HepG2 (cell line): ENCODE measurements around the gene SLC9A8. TPM values are rescaled to one million over a fixed set of nuclear protein-coding genes. Genes with fewer than 3 reads are reported as not detected.

Source experiments
- ARNT2 ChIP-seq: sonication (generic); formaldehyde crosslinking; IDR thresholded peaks from 2 replicates; pipeline ENCODE4 v1.8.0; 2022; ENCODE audit warnings: mild to moderate bottlenecking, low read depth, missing genetic modification reagents, moderate library complexity
- DNMT3B ChIP-seq: conservative IDR thresholded peaks from 2 replicates; pipeline ENCODE4 v1.6.1; 2016; ENCODE audit warnings: missing biosample characterization, control low read depth
- GATA4 ChIP-seq: sonication (generic); IDR thresholded peaks from 2 replicates; pipeline ENCODE4 v1.6.1; 2016; ENCODE audit warnings: antibody characterized with exemption, low read depth, borderline replicate concordance
- GPBP1L1 ChIP-seq: sonication (generic); formaldehyde crosslinking; IDR thresholded peaks from 2 replicates; pipeline ENCODE4 v1.5.0; 2020; ENCODE audit warnings: mild to moderate bottlenecking, missing genetic modification reagents
- IRX3 ChIP-seq: sonication (generic); formaldehyde crosslinking; IDR thresholded peaks from 2 replicates; pipeline ENCODE4 v1.8.1; 2023; ENCODE audit warnings: mild to moderate bottlenecking, low read depth, missing genetic modification reagents, borderline replicate concordance
- JUND ChIP-seq: sonication (generic); formaldehyde crosslinking; IDR thresholded peaks from 2 replicates; pipeline ENCODE4 v1.8.0; 2022; ENCODE audit warnings: mild to moderate bottlenecking, missing genetic modification reagents
- NFE2 ChIP-seq: sonication (generic); formaldehyde crosslinking; IDR thresholded peaks from 2 replicates; pipeline ENCODE4 v1.4.0; 2020; ENCODE audit warnings: missing genetic modification reagents
- POLR2A ChIP-seq, 2 experiments: IDR thresholded peaks; 2 replicates each; pipeline ENCODE4 v1.6.1; 2011; ENCODE audit warnings: low read depth in 2 of 2, low read length in 2 of 2, mild to moderate bottlenecking in 1 of 2, moderate library complexity in 1 of 2; ENCODE audit not compliant: insufficient read depth in 1 of 2
- PRPF4 ChIP-seq: fragments of 200-400 bp; formaldehyde crosslinking; IDR thresholded peaks from 2 replicates; pipeline ENCODE4 v1.6.1; 2016; ENCODE audit warnings: low read length, low read depth; ENCODE audit not compliant: poor library complexity, severe bottlenecking
- SALL2 ChIP-seq: sonication (generic); formaldehyde crosslinking; IDR thresholded peaks from 2 replicates; pipeline ENCODE4 v1.8.1; 2023; ENCODE audit warnings: mild to moderate bottlenecking, missing genetic modification reagents, inconsistent platforms
- SMC3 ChIP-seq: IDR thresholded peaks from 2 replicates; pipeline ENCODE4 v1.6.1; 2011; ENCODE audit warnings: low read length, improper control_type of control experiment
- ZFP36L1 ChIP-seq: sonication (generic); formaldehyde crosslinking; IDR thresholded peaks from 2 replicates; pipeline ENCODE4 v1.8.0; 2022; ENCODE audit warnings: mild to moderate bottlenecking, missing genetic modification reagents, moderate library complexity
- ZNF552 ChIP-seq: sonication (generic); formaldehyde crosslinking; IDR thresholded peaks from 2 replicates; pipeline ENCODE4 v1.9.0; 2022; ENCODE audit warnings: missing genetic modification reagents, mild to moderate bottlenecking, borderline replicate concordance
- ZNF572 ChIP-seq: sonication (generic); formaldehyde crosslinking; IDR thresholded peaks from 2 replicates; pipeline ENCODE4 v1.5.1; 2020; ENCODE audit warnings: mild to moderate bottlenecking, missing genetic modification reagents
- ZNF720 ChIP-seq: sonication (generic); formaldehyde crosslinking; IDR thresholded peaks from 2 replicates; pipeline ENCODE4 v1.4.0; 2020; ENCODE audit warnings: missing genetic modification reagents
- ZNF781 ChIP-seq: sonication (generic); formaldehyde crosslinking; IDR thresholded peaks from 2 replicates; pipeline ENCODE4 v1.5.1; 2020; ENCODE audit warnings: borderline replicate concordance, mild to moderate bottlenecking, missing genetic modification reagents; ENCODE audit errors: not compliant biosample characterization
- ZSCAN12 ChIP-seq: sonication (generic); formaldehyde crosslinking; IDR thresholded peaks from 2 replicates; pipeline ENCODE4 v1.9.0; 2021; ENCODE audit warnings: mild to moderate bottlenecking, missing genetic modification reagents
- polyA plus RNA-seq, 8 experiments: library from polyadenylated mRNA; depleted of rRNA in 3 of 8; stranded (reverse) in 7 of 8; unstranded in 1 of 8; fragments of >200 nt; fragmentation: Illumina TruSeq in 4 of 8; extraction: Trizol in 4 of 8; gene quantifications; 2 replicates each; pipeline versions ENCODE4 v1.2.1 to v1.2.3, GENCODE V29; 2011 to 2016; ENCODE audit warnings: low read depth in 4 of 8, missing spikeins in 1 of 8, mixed read lengths in 1 of 8; ENCODE audit not compliant: insufficient read depth in 1 of 8
- total RNA-seq, 5 experiments: library from RNA; depleted of rRNA; stranded (reverse); fragments of >200 nt; fragmentation: Illumina TruSeq; extraction: Trizol; gene quantifications; 2 replicates each; pipeline ENCODE4 v1.2.3, GENCODE V29; 2016; ENCODE audit warnings: low read depth in 1 of 5
- TF ChIP-seq, protein P1 (sequence below): sonication (generic); formaldehyde crosslinking; IDR thresholded peaks from 2 replicates; pipeline ENCODE4 v1.5.0; 2020; ENCODE audit warnings: mild to moderate bottlenecking, missing genetic modification reagents
- TF ChIP-seq, protein P2 (sequence below): sonication (generic); formaldehyde crosslinking; IDR thresholded peaks from 2 replicates; pipeline ENCODE4 v1.8.0; 2022; ENCODE audit warnings: missing genetic modification reagents, mild to moderate bottlenecking, moderate library complexity, borderline replicate concordance
- TF ChIP-seq, protein P3 (sequence below): sonication (generic); formaldehyde crosslinking; IDR thresholded peaks from 2 replicates; pipeline ENCODE4 v1.4.0; 2020; ENCODE audit warnings: missing genetic modification reagents

Gene SLC9A8
- total and polyA plus RNA-seq, 2 of the 13 experiments (the other 11 are each of a cell fraction or from before 2014, with no cell fraction given), result 4.1 to 7.4 TPM

DNA sequence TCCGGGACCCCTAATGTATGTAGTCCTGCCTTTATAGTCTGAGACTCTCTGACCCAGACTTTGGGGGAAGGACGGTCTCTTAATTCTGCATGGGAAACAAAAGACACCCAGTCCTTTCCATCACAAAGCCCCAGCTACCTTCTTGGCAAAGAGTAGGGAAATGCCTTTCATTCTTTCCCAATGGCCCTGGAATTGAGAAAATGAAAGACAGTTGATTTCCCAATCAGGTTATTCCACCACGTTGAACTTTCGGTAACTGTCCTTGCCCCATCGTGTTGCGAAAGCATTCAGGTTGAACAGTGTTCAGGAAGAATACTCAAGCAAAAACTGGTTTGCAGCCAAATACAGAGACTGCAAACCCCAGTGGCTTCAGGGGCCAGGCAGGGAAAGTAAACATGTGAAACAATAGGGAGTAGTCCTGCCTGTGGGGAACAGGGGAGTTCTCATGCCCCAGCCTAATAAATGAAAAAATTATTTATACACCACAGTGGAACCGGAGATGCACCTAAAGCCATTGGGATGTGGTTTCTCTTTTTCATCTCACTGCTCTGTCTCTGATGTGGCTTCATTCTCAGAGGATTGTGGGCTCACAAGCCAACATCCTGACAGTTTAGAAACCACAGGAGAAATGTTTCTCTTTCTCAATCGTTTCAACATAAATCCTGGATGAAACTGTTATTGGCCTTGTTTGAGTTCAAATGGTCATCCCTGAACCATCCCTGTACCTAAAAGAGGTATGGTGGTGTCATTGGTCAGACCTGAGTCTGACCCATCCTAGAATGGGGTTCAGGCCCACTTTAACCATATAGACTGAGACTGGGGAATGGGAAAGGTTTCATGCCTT, 44.2 kb upstream of the SLC9A8 start (continued):
- TF ChIP-seq GPBP1L1 (CRISPR knock-in tag) (no peak), ZNF552 (CRISPR knock-in tag) (peak; percentile 97), POLR2A (IDR thresholded peaks at IDR 0.05; ENCODE audit: insufficient read depth in 1 of 2, low read depth in 2 of 2, low read length in 2 of 2) (peak in 1 of 2 experiments; percentile 61; a peak in 2 of 4 replicates), NFE2 (no peak), PRPF4 (no peak), SALL2 (CRISPR knock-in tag) (peak; percentile 76; the same call in 1 of the 2 replicates), DNMT3B (CRISPR knock-in tag) (peak; percentile 99), ZFP36L1 (peak; percentile 96), SMC3 (peak; percentile 91), ZNF572 (peak; percentile 94), JUND (peak; percentile 90; the same call in 1 of the 2 replicates), GATA4 (peak; percentile 86), ARNT2 (CRISPR knock-in tag) (peak; percentile 98), ZNF720 (CRISPR knock-in tag) (0 out of 2 replicates have a peak, but pooled peaks have one; percentile 53), ZNF781 (CRISPR knock-in tag) (peak; percentile 76), IRX3 (CRISPR knock-in tag) (no peak), ZSCAN12 (CRISPR knock-in tag) (0 out of 2 replicates have a peak, but pooled peaks have one; percentile 56)
- TF ChIP-seq, protein P1, sequence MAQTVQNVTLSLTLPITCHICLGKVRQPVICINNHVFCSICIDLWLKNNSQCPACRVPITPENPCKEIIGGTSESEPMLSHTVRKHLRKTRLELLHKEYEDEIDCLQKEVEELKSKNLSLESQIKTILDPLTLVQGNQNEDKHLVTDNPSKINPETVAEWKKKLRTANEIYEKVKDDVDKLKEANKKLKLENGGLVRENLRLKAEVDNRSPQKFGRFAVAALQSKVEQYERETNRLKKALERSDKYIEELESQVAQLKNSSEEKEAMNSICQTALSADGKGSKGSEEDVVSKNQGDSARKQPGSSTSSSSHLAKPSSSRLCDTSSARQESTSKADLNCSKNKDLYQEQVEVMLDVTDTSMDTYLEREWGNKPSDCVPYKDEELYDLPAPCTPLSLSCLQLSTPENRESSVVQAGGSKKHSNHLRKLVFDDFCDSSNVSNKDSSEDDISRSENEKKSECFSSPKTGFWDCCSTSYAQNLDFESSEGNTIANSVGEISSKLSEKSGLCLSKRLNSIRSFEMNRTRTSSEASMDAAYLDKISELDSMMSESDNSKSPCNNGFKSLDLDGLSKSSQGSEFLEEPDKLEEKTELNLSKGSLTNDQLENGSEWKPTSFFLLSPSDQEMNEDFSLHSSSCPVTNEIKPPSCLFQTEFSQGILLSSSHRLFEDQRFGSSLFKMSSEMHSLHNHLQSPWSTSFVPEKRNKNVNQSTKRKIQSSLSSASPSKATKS, result peak; percentile 97; the same call in 1 of the 2 replicates
- TF ChIP-seq, protein P2, sequence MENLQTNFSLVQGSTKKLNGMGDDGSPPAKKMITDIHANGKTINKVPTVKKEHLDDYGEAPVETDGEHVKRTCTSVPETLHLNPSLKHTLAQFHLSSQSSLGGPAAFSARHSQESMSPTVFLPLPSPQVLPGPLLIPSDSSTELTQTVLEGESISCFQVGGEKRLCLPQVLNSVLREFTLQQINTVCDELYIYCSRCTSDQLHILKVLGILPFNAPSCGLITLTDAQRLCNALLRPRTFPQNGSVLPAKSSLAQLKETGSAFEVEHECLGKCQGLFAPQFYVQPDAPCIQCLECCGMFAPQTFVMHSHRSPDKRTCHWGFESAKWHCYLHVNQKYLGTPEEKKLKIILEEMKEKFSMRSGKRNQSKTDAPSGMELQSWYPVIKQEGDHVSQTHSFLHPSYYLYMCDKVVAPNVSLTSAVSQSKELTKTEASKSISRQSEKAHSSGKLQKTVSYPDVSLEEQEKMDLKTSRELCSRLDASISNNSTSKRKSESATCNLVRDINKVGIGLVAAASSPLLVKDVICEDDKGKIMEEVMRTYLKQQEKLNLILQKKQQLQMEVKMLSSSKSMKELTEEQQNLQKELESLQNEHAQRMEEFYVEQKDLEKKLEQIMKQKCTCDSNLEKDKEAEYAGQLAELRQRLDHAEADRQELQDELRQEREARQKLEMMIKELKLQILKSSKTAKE (CRISPR knock-in tag), result peak; percentile 92
- TF ChIP-seq, protein P3, sequence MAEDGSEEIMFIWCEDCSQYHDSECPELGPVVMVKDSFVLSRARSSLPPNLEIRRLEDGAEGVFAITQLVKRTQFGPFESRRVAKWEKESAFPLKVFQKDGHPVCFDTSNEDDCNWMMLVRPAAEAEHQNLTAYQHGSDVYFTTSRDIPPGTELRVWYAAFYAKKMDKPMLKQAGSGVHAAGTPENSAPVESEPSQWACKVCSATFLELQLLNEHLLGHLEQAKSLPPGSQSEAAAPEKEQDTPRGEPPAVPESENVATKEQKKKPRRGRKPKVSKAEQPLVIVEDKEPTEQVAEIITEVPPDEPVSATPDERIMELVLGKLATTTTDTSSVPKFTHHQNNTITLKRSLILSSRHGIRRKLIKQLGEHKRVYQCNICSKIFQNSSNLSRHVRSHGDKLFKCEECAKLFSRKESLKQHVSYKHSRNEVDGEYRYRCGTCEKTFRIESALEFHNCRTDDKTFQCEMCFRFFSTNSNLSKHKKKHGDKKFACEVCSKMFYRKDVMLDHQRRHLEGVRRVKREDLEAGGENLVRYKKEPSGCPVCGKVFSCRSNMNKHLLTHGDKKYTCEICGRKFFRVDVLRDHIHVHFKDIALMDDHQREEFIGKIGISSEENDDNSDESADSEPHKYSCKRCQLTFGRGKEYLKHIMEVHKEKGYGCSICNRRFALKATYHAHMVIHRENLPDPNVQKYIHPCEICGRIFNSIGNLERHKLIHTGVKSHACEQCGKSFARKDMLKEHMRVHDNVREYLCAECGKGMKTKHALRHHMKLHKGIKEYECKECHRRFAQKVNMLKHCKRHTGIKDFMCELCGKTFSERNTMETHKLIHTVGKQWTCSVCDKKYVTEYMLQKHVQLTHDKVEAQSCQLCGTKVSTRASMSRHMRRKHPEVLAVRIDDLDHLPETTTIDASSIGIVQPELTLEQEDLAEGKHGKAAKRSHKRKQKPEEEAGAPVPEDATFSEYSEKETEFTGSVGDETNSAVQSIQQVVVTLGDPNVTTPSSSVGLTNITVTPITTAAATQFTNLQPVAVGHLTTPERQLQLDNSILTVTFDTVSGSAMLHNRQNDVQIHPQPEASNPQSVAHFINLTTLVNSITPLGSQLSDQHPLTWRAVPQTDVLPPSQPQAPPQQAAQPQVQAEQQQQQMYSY (CRISPR knock-in tag), result no peak; the same call in 1 of the 2 replicates
